Calu3 (cell line): ENCODE measurements around the gene SNX15. TPM values are rescaled to one million over a fixed set of nuclear protein-coding genes. Genes with fewer than 3 reads are reported as not detected.
A peak's percentile ranks its signal among the peaks of the same experiment; 100 is the strongest.
"Not testable (repeated sequence)": the region's sequence is repeated elsewhere in the genome, so short reads cannot be mapped to it uniquely, and the experiment has no call there.

Source experiments
- BruUV-seq: library from RNA; stranded (reverse); fragments of 400-500 nt; replicated peaks from 2 replicates; lab custom pipeline; 2021; lab: Mats Ljungman, UMichigan
- CTCF ChIA-PET: fragments of 300-600 bp; sonication (Branson Sonifier 250); formaldehyde crosslinking; loops from one replicate; lab custom pipeline; 2022; ENCODE audit warnings: antibody characterized with exemption; lab: Charles Lee
- DNase-seq: peaks from one replicate; pipeline ENCODE4 v3.0.0; 2022
- H3K27ac Mint-ChIP-seq: one replicate; pipeline ENCODE4 v1.8.0; 2022; ENCODE audit warnings: mixed read lengths; ENCODE audit not compliant: unreplicated experiment
- H3K27me3 Mint-ChIP-seq: one replicate; pipeline ENCODE4 v1.8.0; 2022; ENCODE audit warnings: mixed read lengths; ENCODE audit not compliant: unreplicated experiment
- H3K36me3 Mint-ChIP-seq: one replicate; pipeline ENCODE4 v1.8.0; 2022; ENCODE audit warnings: mild to moderate bottlenecking, moderate library complexity, mixed read lengths; ENCODE audit not compliant: insufficient read depth, unreplicated experiment
- H3K4me1 Mint-ChIP-seq: one replicate; pipeline ENCODE4 v1.8.0; 2022; ENCODE audit warnings: mild to moderate bottlenecking, low read depth, mixed read lengths; ENCODE audit not compliant: unreplicated experiment
- H3K4me3 Mint-ChIP-seq: one replicate; pipeline ENCODE4 v1.8.0; 2022; ENCODE audit warnings: mild to moderate bottlenecking, low read depth, moderate library complexity, mixed read lengths; ENCODE audit not compliant: unreplicated experiment
- H3K9me3 Mint-ChIP-seq: one replicate; pipeline ENCODE4 v1.8.0; 2022; ENCODE audit warnings: low read depth, mixed read lengths; ENCODE audit not compliant: unreplicated experiment
- intact Hi-C: fragments of 100-400 bp; cut with micrococcal nuclease; formaldehyde crosslinking; loops from one replicate; pipeline ENCODE4 v1.10.0; 2022; ENCODE audit not compliant: unreplicated experiment
- total RNA-seq: library from RNA; stranded (reverse); gene quantifications from 2 replicates; pipeline ENCODE4 v1.2.3, GENCODE V29; 2022
- TF ChIP-seq, protein P1 (sequence below): fragments of 200-600 bp; IDR thresholded peaks from one replicate; pipeline ENCODE4 v1.8.0; 2022; ENCODE audit warnings: antibody characterized with exemption; ENCODE audit not compliant: unreplicated experiment

Gene SNX15
- total RNA-seq, 1 experiment from 2014 or later, result 22.1 TPM

- Mint-ChIP-seq H3K9me3 (no peaks in the 10 kb centered on the region), H3K4me3 (no peak overlapping the region), H3K4me1 (peaks cover 10% of the 10 kb centered on the region), H3K27ac (no peak overlapping the region), H3K27me3 (no peaks in the 10 kb centered on the region), H3K36me3 (peaks cover 6% of the 10 kb centered on the region)
- no peak for DNase-seq
- no TSS peak for BruUV-seq
- CTCF ChIA-PET, result no interaction called here
- intact Hi-C loops, result no loop called here
- TF ChIP-seq, protein P1, sequence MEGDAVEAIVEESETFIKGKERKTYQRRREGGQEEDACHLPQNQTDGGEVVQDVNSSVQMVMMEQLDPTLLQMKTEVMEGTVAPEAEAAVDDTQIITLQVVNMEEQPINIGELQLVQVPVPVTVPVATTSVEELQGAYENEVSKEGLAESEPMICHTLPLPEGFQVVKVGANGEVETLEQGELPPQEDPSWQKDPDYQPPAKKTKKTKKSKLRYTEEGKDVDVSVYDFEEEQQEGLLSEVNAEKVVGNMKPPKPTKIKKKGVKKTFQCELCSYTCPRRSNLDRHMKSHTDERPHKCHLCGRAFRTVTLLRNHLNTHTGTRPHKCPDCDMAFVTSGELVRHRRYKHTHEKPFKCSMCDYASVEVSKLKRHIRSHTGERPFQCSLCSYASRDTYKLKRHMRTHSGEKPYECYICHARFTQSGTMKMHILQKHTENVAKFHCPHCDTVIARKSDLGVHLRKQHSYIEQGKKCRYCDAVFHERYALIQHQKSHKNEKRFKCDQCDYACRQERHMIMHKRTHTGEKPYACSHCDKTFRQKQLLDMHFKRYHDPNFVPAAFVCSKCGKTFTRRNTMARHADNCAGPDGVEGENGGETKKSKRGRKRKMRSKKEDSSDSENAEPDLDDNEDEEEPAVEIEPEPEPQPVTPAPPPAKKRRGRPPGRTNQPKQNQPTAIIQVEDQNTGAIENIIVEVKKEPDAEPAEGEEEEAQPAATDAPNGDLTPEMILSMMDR, result no peak
Observed at GRCh38 chr11:65003282-65003681, 24.0 kb upstream of the SNX15 start.

GRCh38 chr11:65003968-65004367 is 23.3 kb upstream of the SNX15 start:
- DNase-seq, BruUV-seq, H3K4me3 Mint-ChIP-seq, H3K9me3 Mint-ChIP-seq, H3K4me1 Mint-ChIP-seq, H3K27ac Mint-ChIP-seq, intact Hi-C loops, H3K27me3 Mint-ChIP-seq, H3K36me3 Mint-ChIP-seq: not testable (repeated sequence)
- CTCF ChIA-PET, result interaction anchor here (0.8 kb wide), 1 partner anchor 106 kb away, joined by 3 read pairs; no protein-coding TSS in a partner anchor

- no peaks in the 10 kb centered on the region for H3K9me3 Mint-ChIP-seq
- no TSS peak for BruUV-seq
- peaks cover 7% of the 10 kb centered on the region for H3K36me3 Mint-ChIP-seq
- CTCF ChIA-PET, result interaction anchor here (1.1 to 1.8 kb wide), 2 partner anchors 9 to 11 kb away, joined by 3 to 12 read pairs; partner anchors contain the start of gene BATF2
- H3K27me3 Mint-ChIP-seq, result no peaks in the 10 kb centered on the region
- TF ChIP-seq, protein P1, result no peak
- no peak overlapping the region for H3K4me3 Mint-ChIP-seq
- H3K27ac Mint-ChIP-seq, result peak overlapping the region; percentile 52
- H3K4me1 Mint-ChIP-seq, result peaks cover 4% of the 10 kb centered on the region
- DNase-seq, result no peak
- intact Hi-C loops, result no loop called here
Observed at GRCh38 chr11:65008016-65008415, 19.2 kb upstream of the SNX15 start.

GRCh38 chr11:65008873-65009272 is 18.4 kb upstream of the SNX15 start:
- BruUV-seq, result no TSS peak
- CTCF ChIA-PET, result interaction anchor here (0.7 kb wide), 1 partner anchor 75 kb away, joined by 3 read pairs; no protein-coding TSS in a partner anchor
- Mint-ChIP-seq H3K4me3 (no peak overlapping the region), H3K4me1 (peaks cover 10% of the 10 kb centered on the region), H3K27ac (no peak overlapping the region), H3K9me3 (no peaks in the 10 kb centered on the region), H3K36me3 (peaks cover 16% of the 10 kb centered on the region), H3K27me3 (no peaks in the 10 kb centered on the region)
- intact Hi-C loops, result no loop called here
- TF ChIP-seq, protein P1, result no peak
- no peak for DNase-seq
